Measurements from ENCODE around the gene CCZ1.
"Not testable (repeated sequence)": the region's sequence is repeated elsewhere in the genome, so short reads cannot be mapped to it uniquely, and the experiment has no call there.

The CCZ1 gene

GRCh38 chr7:5898480-5899224 lies at the start of gene CCZ1:
TSS of gene CCZ1 (plus strand) at chr7:5898733. CDS start at chr7:5898800, 67 bp downstream.
- peak; percentile 31 for DNase-seq

GRCh38 chr7:5850944-5851343 lies 47.6 kb upstream of the CCZ1 start:
- no peak for DNase-seq

- no peak for DNase-seq
Measured at GRCh38 chr7:5854738-5855137, 43.8 kb upstream of the CCZ1 start.

- not testable (repeated sequence) for DNase-seq
Measured at GRCh38 chr7:5857041-5857575, 41.4 kb upstream of the CCZ1 start.

- DNase-seq = not testable (repeated sequence)
Measured at GRCh38 chr7:5858494-5858893, 40.0 kb upstream of the CCZ1 start.

GRCh38 chr7:5861281-5861680 lies 37.3 kb upstream of the CCZ1 start:
- not testable (repeated sequence) for DNase-seq

- not testable (repeated sequence) for DNase-seq
Measured at GRCh38 chr7:5862753-5863366, 35.7 kb upstream of the CCZ1 start.

- DNase-seq = not testable (repeated sequence)
Measured at GRCh38 chr7:5865279-5865931, 33.1 kb upstream of the CCZ1 start.

GRCh38 chr7:5867060-5867459 lies 31.5 kb upstream of the CCZ1 start:
- DNase-seq = no peak

- not testable (repeated sequence) for DNase-seq
Measured at GRCh38 chr7:5868928-5869341, 29.6 kb upstream of the CCZ1 start.

GRCh38 chr7:5869691-5870090 lies 28.8 kb upstream of the CCZ1 start:
- DNase-seq = no peak

- DNase-seq = no peak
Measured at GRCh38 chr7:5870311-5870710, 28.2 kb upstream of the CCZ1 start.

GRCh38 chr7:5872326-5872725 lies 26.2 kb upstream of the CCZ1 start:
- DNase-seq = no peak

GRCh38 chr7:5879591-5879990 lies 18.9 kb upstream of the CCZ1 start:
- DNase-seq = not testable (repeated sequence)

GRCh38 chr7:5880106-5880505 lies 18.4 kb upstream of the CCZ1 start:
- DNase-seq = not testable (repeated sequence)

GRCh38 chr7:5884431-5884830 lies 14.1 kb upstream of the CCZ1 start:
- peak; percentile 3 for DNase-seq

GRCh38 chr7:5888021-5888420 lies 10.5 kb upstream of the CCZ1 start:
- DNase-seq = not testable (repeated sequence)

- not testable (repeated sequence) for DNase-seq
Measured at GRCh38 chr7:5890244-5890643, 8.3 kb upstream of the CCZ1 start.

GRCh38 chr7:5892498-5892897 lies 6.0 kb upstream of the CCZ1 start:
- DNase-seq = no peak

GRCh38 chr7:5897369-5897919 lies 1.1 kb upstream of the CCZ1 start:
- not testable (repeated sequence) for DNase-seq

GRCh38 chr7:5903002-5903401 lies 4.5 kb downstream of the CCZ1 start:
- DNase-seq = not testable (repeated sequence)

- DNase-seq = not testable (repeated sequence)
Measured at GRCh38 chr7:5904726-5905125, 6.2 kb downstream of the CCZ1 start.

GRCh38 chr7:5908835-5909234 lies 10.3 kb downstream of the CCZ1 start:
- not testable (repeated sequence) for DNase-seq

Measured in NCI-H1694 treated with DMSO at 0.1 percent for 48 hours (cell line).